GM10266 (cell line): ENCODE data around the gene CTSZ.

Source experiments
- DNase-seq: peaks from one replicate; pipeline ENCODE4 v3.0.0; 2012; ENCODE audit errors: extremely low spot score
- TF ChIP-seq, protein P1 (sequence below): IDR thresholded peaks from 2 replicates; pipeline ENCODE4 v1.5.1; 2012; ENCODE audit warnings: mild to moderate bottlenecking, low read depth; ENCODE audit not compliant: control insufficient read depth, insufficient read depth; ENCODE audit errors: missing control alignments

Gene CTSZ

DNA sequence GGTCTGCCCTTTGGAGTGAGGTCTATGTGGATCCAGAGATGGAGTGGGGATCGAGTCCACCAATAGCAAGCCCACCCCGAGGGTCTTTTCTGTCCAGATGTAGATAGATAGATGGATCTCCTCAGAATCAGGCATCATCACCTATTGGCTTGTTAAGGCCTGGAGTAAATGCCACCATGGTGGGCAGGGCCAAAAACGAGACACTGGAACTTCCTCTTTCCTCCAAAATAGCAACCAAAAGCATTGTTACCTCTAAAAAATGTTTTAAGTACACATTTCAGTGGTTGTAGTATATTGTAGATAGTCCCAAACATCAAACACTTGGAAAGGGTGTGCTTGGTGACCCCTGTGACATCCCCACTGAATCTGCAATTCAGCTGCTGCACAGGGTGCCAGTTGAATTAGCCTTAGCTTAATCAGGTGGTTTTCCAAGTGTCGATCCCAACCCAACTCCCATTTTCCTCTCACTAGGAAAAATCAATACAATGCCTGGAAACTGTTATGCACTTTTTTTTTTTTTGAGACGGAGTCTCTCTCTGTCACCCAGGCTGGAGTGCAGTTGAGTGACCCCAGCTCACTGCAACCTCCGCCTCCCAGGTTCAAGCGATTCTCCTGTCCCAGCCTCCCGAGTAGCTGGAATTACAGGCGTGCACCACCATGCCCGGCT is 61.0 kb downstream of the CTSZ start:
- TF ChIP-seq, protein P1, sequence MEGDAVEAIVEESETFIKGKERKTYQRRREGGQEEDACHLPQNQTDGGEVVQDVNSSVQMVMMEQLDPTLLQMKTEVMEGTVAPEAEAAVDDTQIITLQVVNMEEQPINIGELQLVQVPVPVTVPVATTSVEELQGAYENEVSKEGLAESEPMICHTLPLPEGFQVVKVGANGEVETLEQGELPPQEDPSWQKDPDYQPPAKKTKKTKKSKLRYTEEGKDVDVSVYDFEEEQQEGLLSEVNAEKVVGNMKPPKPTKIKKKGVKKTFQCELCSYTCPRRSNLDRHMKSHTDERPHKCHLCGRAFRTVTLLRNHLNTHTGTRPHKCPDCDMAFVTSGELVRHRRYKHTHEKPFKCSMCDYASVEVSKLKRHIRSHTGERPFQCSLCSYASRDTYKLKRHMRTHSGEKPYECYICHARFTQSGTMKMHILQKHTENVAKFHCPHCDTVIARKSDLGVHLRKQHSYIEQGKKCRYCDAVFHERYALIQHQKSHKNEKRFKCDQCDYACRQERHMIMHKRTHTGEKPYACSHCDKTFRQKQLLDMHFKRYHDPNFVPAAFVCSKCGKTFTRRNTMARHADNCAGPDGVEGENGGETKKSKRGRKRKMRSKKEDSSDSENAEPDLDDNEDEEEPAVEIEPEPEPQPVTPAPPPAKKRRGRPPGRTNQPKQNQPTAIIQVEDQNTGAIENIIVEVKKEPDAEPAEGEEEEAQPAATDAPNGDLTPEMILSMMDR = no peak
- no peak for DNase-seq
